Measurements from ENCODE around the gene KLHL42.

The KLHL42 gene

DNA sequence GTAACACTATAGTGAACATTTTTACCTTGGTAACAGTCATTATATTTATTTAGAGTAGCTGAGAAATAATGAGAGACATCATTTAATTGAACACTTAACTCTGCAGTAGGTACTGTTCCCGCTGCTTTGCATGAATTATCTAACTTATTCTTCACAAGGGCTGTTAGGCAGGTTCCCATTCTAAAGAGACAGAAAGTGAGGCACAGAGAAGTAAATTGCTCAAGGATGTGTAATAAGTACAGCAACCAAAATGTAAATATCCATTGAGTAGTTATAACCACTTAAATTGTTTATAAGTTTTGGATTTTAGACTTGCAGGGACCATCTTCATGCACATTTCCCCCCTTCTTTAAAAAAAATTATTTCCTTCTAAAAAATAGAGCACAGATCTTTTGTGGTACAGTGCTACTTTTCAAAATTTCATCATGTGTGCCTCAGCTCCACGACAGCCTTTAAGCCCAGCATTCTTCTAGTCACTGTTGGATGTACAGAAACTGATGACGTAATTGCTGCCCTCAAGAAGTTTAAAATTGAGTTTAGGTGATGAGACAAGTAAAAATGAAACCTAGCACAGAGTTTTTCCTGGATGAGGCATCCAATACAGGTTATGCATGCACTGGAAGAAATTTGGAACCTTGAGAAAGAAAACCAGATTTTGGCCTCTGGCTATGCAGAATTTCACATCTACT is 6.0 kb downstream of the KLHL42 start:
- Mint-ChIP-seq H3K36me3 (ENCODE audit: low read depth) (peaks cover 58% of the 10 kb centered on the region), H3K27ac (no peak overlapping the region), H3K9me3 (peaks cover 3% of the 10 kb centered on the region), H3K27me3 (ENCODE audit: low read depth, poor library complexity) (no peaks in the 10 kb centered on the region), H3K4me3 (no peak overlapping the region), H3K4me1 (peaks cover 28% of the 10 kb centered on the region)
- no peak for DNase-seq
- TF ChIP-seq, protein P1, sequence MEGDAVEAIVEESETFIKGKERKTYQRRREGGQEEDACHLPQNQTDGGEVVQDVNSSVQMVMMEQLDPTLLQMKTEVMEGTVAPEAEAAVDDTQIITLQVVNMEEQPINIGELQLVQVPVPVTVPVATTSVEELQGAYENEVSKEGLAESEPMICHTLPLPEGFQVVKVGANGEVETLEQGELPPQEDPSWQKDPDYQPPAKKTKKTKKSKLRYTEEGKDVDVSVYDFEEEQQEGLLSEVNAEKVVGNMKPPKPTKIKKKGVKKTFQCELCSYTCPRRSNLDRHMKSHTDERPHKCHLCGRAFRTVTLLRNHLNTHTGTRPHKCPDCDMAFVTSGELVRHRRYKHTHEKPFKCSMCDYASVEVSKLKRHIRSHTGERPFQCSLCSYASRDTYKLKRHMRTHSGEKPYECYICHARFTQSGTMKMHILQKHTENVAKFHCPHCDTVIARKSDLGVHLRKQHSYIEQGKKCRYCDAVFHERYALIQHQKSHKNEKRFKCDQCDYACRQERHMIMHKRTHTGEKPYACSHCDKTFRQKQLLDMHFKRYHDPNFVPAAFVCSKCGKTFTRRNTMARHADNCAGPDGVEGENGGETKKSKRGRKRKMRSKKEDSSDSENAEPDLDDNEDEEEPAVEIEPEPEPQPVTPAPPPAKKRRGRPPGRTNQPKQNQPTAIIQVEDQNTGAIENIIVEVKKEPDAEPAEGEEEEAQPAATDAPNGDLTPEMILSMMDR (IDR thresholded peaks at IDR 0.05): no peak

DNA sequence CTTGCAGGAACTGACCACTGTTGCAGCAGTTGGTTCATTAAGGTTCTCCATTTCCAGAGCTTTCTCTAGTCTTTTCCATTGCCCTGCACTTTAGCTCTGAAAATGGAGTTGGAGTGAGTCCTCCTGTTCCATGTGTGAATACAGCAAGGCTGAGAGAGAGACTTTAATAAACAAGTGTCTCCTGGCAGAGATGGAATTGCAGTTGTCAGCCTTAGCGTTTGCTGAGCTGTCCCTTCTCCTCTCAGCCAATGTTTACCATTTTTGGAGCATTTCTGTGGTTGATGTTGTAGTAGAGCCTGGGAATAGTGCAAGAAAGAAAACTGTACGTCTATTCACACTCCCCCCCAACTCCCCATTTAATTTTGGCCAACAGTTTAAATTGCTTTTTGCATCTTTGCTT is 7.5 kb downstream of the KLHL42 start:
- TF ChIP-seq, protein P1 (IDR thresholded peaks at IDR 0.05): no peak
- H3K27ac Mint-ChIP-seq: peak overlapping the region; percentile 49
- no peaks in the 10 kb centered on the region for H3K27me3 Mint-ChIP-seq (ENCODE audit: low read depth, poor library complexity)
- peaks cover 3% of the 10 kb centered on the region for H3K9me3 Mint-ChIP-seq
- no peak overlapping the region for H3K4me3 Mint-ChIP-seq
- peaks cover 12% of the 10 kb centered on the region for H3K4me1 Mint-ChIP-seq
- DNase-seq: no peak
- peaks cover 62% of the 10 kb centered on the region for H3K36me3 Mint-ChIP-seq (ENCODE audit: low read depth)

GRCh38 chr12:27790179-27790578 is 10.1 kb downstream of the KLHL42 start:
- Mint-ChIP-seq H3K27me3 (ENCODE audit: low read depth, poor library complexity) (no peaks in the 10 kb centered on the region), H3K9me3 (no peaks in the 10 kb centered on the region), H3K4me3 (no peak overlapping the region), H3K27ac (no peak overlapping the region), H3K36me3 (ENCODE audit: low read depth) (peaks cover 62% of the 10 kb centered on the region), H3K4me1 (peaks cover 14% of the 10 kb centered on the region)
- TF ChIP-seq, protein P1 (IDR thresholded peaks at IDR 0.05): no peak
- no peak for DNase-seq

GRCh38 chr12:27794818-27795584 is 15.0 kb downstream of the KLHL42 start:
- peak overlapping the region; percentile 54 for H3K27ac Mint-ChIP-seq
- TF ChIP-seq, protein P1 (IDR thresholded peaks at IDR 0.05): no peak
- H3K4me1 Mint-ChIP-seq: peaks cover 27% of the 10 kb centered on the region
- H3K36me3 Mint-ChIP-seq (ENCODE audit: low read depth): peaks cover 65% of the 10 kb centered on the region
- DNase-seq: no peak
- H3K9me3 Mint-ChIP-seq: no peaks in the 10 kb centered on the region
- H3K27me3 Mint-ChIP-seq (ENCODE audit: low read depth, poor library complexity): no peaks in the 10 kb centered on the region
- no peak overlapping the region for H3K4me3 Mint-ChIP-seq

- no peak overlapping the region for H3K4me3 Mint-ChIP-seq
- H3K9me3 Mint-ChIP-seq: no peaks in the 10 kb centered on the region
- peaks cover 27% of the 10 kb centered on the region for H3K4me1 Mint-ChIP-seq
- peak overlapping the region; percentile 32 for H3K27ac Mint-ChIP-seq
- TF ChIP-seq, protein P1 (IDR thresholded peaks at IDR 0.05): no peak
- no peaks in the 10 kb centered on the region for H3K27me3 Mint-ChIP-seq (ENCODE audit: low read depth, poor library complexity)
- peaks cover 63% of the 10 kb centered on the region for H3K36me3 Mint-ChIP-seq (ENCODE audit: low read depth)
- DNase-seq: no peak
These were observed 16.1 kb downstream of the KLHL42 start for GRCh38 chr12:27796128-27796527.

Data from nephron progenitor cell (in vitro differentiated cells).